ENCODE measurements around the gene KAZN.

The KAZN gene

DNA sequence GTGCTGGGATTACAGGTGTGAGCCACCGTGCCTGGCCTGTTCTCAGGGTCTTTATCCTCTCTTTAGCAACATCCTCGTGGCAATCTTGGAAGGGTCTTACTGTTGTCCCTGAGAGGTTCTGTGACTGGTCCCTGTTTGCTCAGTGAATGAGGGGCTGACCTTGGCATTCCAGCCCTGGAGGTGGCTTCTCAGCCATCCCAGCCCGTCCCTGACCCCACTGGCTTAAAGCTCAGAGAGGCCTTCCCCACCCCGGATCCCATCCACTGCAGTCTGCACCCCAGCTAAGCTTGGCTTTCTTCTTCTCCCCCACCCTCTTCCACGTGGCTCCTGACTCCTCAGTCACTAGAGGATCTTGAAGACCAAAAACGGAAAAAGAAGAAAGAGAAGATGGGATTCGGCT lies 466.8 kb downstream of the KAZN start:
- Histone ChIP-seq H3K36me3 (ENCODE audit: control insufficient read depth, low read length) (no peaks in the 10 kb centered on the region), H3K4me3 (ENCODE audit: low read length) (no peak overlapping the region), H3F3A (ENCODE audit: control insufficient read depth, insufficient read depth) (no peaks in the 10 kb centered on the region), H3K4me1 (ENCODE audit: control insufficient read depth, low read length) (no peaks in the 10 kb centered on the region), H3K9me2 (replicated peaks; ENCODE audit: control insufficient read depth, low read length) (no peaks in the 10 kb centered on the region), H3K9me3 (ENCODE audit: control insufficient read depth, insufficient read depth, low read length) (peaks cover 7% of the 10 kb centered on the region; the same call in 1 of the 2 replicates), H3K27me3 (ENCODE audit: control insufficient read depth, low read length) (no peaks in the 10 kb centered on the region), H3K79me2 (ENCODE audit: control insufficient read depth, low read length) (no peaks in the 10 kb centered on the region), H3K27ac (ENCODE audit: low read depth, low read length) (no peak overlapping the region), H3K4me2 (ENCODE audit: low read length) (no peak overlapping the region), H4K20me1 (ENCODE audit: control insufficient read depth, insufficient read depth, low read depth, low read length) (no peaks in the 10 kb centered on the region)
- no peak for TF ChIP-seq CTCF (IDR thresholded peaks at IDR 0.05; ENCODE audit: low read depth, low read length, poor library complexity, severe bottlenecking)
- TF ChIP-seq EZH2phosphoT487 (IDR thresholded peaks at IDR 0.05; ENCODE audit: borderline replicate concordance, low read length) = no peak

- Histone ChIP-seq H3K9me2 (replicated peaks; ENCODE audit: control insufficient read depth, low read length) (no peaks in the 10 kb centered on the region), H4K20me1 (ENCODE audit: control insufficient read depth, insufficient read depth, low read depth, low read length) (no peaks in the 10 kb centered on the region), H3K4me1 (ENCODE audit: control insufficient read depth, low read length) (no peaks in the 10 kb centered on the region), H3K9me3 (ENCODE audit: control insufficient read depth, insufficient read depth, low read length) (peaks cover 7% of the 10 kb centered on the region; the same call in 1 of the 2 replicates), H3K27ac (ENCODE audit: low read depth, low read length) (no peak overlapping the region), H3F3A (ENCODE audit: control insufficient read depth, insufficient read depth) (no peaks in the 10 kb centered on the region), H3K4me3 (ENCODE audit: low read length) (no peak overlapping the region), H3K36me3 (ENCODE audit: control insufficient read depth, low read length) (no peaks in the 10 kb centered on the region), H3K4me2 (ENCODE audit: low read length) (no peak overlapping the region), H3K27me3 (ENCODE audit: control insufficient read depth, low read length) (no peaks in the 10 kb centered on the region), H3K79me2 (ENCODE audit: control insufficient read depth, low read length) (no peaks in the 10 kb centered on the region)
- TF ChIP-seq EZH2phosphoT487 (IDR thresholded peaks at IDR 0.05; ENCODE audit: borderline replicate concordance, low read length) = no peak
These were observed 467.3 kb downstream of the KAZN start for GRCh38 chr1:15065736-15066135.

DNA sequence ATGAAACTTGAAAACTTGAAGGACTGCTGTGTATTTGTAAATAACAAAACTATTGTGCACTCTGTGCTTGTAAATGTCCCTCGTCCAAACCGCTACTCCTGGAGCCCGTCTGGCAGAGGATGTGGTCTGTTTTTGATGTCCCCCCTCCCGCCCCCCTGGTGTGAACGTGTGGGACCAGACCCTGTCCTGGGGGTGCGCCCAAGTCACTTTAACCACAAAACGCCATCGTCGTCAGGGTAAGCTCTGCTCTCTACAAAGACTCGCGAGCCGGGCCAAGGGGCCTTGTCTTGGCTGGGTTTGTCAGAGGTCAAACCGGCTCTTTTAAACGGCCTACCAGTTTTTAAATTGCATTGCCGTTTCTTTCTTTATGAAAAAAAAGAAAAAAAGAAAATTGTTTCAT lies 467.7 kb downstream of the KAZN start:
- no peaks in the 10 kb centered on the region for H3K79me2 ChIP-seq (ENCODE audit: control insufficient read depth, low read length)
- TF ChIP-seq EZH2phosphoT487 (IDR thresholded peaks at IDR 0.05; ENCODE audit: borderline replicate concordance, low read length) (no peak), CTCF (IDR thresholded peaks at IDR 0.05; ENCODE audit: low read depth, low read length, poor library complexity, severe bottlenecking) (no peak)
- no peaks in the 10 kb centered on the region for H4K20me1 ChIP-seq (ENCODE audit: control insufficient read depth, insufficient read depth, low read depth, low read length)
- H3K4me3 ChIP-seq (ENCODE audit: low read length) = no peak overlapping the region
- no peaks in the 10 kb centered on the region for H3K36me3 ChIP-seq (ENCODE audit: control insufficient read depth, low read length)
- H3K27me3 ChIP-seq (ENCODE audit: control insufficient read depth, low read length) = no peaks in the 10 kb centered on the region
- no peak overlapping the region for H3K27ac ChIP-seq (ENCODE audit: low read depth, low read length)
- no peaks in the 10 kb centered on the region for H3K4me1 ChIP-seq (ENCODE audit: control insufficient read depth, low read length)
- peaks cover 7% of the 10 kb centered on the region; the same call in 1 of the 2 replicates for H3K9me3 ChIP-seq (ENCODE audit: control insufficient read depth, insufficient read depth, low read length)
- H3K4me2 ChIP-seq (ENCODE audit: low read length) = no peak overlapping the region
- no peaks in the 10 kb centered on the region for H3F3A ChIP-seq (ENCODE audit: control insufficient read depth, insufficient read depth)
- H3K9me2 ChIP-seq (replicated peaks; ENCODE audit: control insufficient read depth, low read length) = no peaks in the 10 kb centered on the region

GRCh38 chr1:15067148-15067547 lies 468.7 kb downstream of the KAZN start:
- Histone ChIP-seq H3K4me3 (ENCODE audit: low read length) (no peak overlapping the region), H4K20me1 (ENCODE audit: control insufficient read depth, insufficient read depth, low read depth, low read length) (no peaks in the 10 kb centered on the region), H3K36me3 (ENCODE audit: control insufficient read depth, low read length) (no peaks in the 10 kb centered on the region), H3K9me2 (replicated peaks; ENCODE audit: control insufficient read depth, low read length) (no peaks in the 10 kb centered on the region), H3K9me3 (ENCODE audit: control insufficient read depth, insufficient read depth, low read length) (peaks cover 6% of the 10 kb centered on the region; the same call in 1 of the 2 replicates), H3K27me3 (ENCODE audit: control insufficient read depth, low read length) (no peaks in the 10 kb centered on the region), H3K4me1 (ENCODE audit: control insufficient read depth, low read length) (no peaks in the 10 kb centered on the region), H3F3A (ENCODE audit: control insufficient read depth, insufficient read depth) (no peaks in the 10 kb centered on the region), H3K79me2 (ENCODE audit: control insufficient read depth, low read length) (no peaks in the 10 kb centered on the region), H3K4me2 (ENCODE audit: low read length) (no peak overlapping the region), H3K27ac (ENCODE audit: low read depth, low read length) (no peak overlapping the region)
- TF ChIP-seq CTCF (IDR thresholded peaks at IDR 0.05; ENCODE audit: low read depth, low read length, poor library complexity, severe bottlenecking) = no peak
- TF ChIP-seq EZH2phosphoT487 (IDR thresholded peaks at IDR 0.05; ENCODE audit: borderline replicate concordance, low read length) = no peak
